Ureter (tissue), 1 donor: ENCODE data around the gene EFEMP1. TPM values are rescaled to one million over a fixed set of nuclear protein-coding genes. Genes with fewer than 3 reads are reported as not detected.
A peak's percentile ranks its signal among the peaks of the same experiment; 100 is the strongest.

ENCODE experiments used
- DNase-seq: peaks from one replicate; pipeline ENCODE4 v3.0.0-alpha.2; 2020; ENCODE audit warnings: low spot score
- total RNA-seq: library from RNA; stranded (reverse); gene quantifications from one replicate; pipeline ENCODE4 v1.2.4, GENCODE V29; 2023
- donor health status: DM: yes; HTN: yes; CAD: no.

The EFEMP1 gene
- 81.2 TPM for total RNA-seq

DNA sequence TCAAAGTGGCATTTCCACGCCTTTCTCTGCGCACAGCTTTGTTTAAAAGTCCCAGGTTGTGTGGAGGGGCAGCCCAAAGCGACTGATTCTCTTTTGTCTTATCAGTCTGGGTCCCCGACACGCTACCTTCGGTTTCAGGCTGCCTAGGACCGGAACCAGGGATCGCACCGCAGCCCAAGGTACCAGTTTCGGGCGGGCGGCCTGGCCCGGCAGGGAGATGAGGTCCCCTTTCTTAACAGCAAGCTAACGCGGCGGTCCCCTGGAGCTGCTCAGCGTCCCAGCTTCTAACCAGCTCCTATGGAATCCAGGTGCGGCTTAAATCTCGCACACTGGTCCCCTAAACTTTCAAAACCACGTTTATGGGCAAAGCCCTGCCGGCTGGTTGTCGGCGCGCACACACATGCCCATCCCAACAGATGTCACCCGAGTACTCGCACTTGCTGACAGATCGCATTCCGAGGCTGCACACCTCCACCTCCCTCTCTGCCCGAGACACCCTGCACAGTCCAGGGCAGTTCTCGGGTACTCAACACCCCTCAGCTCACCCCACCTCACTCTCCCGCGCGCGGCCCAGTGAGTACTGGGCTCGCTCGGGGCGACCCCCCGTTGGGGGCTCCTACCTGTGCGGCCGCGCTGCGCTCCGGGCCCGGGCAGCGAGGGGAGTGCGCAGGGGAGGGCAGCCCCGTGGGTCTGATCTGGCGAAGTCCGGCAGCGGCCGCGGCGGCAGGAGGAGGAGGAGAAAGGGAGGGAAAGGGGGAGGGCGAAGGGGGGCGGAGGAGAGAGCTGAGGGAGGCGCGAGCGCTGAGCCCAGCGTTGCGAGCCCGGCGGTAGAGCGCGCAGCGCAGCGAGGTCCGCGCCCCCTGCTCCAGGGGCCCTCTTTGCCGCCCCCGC is at the start of gene EFEMP1:
TSS of gene EFEMP1 (minus strand) at position 692 of the 891 bp plus-strand sequence. CDS start 1,342 bp downstream, outside the sequence.
- DNase-seq = peak; percentile 76

GRCh38 chr2:55970500-55970899 is 46.9 kb upstream of the EFEMP1 start:
- no peak for DNase-seq

DNA sequence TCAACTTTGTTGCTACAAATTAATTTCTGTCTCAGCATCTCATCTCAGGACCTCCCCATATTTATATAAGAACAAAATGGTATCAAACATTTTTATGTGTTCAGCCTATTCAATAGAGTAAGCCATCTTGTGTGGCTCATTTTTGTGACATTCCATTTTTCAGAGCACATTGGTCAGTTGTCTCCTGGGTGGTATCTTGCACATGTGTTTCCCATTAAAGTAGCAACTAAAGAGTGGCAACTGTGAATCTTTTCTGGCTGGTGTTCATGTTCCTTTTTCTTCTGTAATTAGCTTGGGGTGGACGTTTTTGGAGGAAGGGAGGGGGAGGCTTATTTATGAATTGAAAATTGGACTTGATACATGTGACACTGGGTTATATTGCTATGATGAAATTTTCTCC is 45.4 kb upstream of the EFEMP1 start:
- DNase-seq = no peak

DNA sequence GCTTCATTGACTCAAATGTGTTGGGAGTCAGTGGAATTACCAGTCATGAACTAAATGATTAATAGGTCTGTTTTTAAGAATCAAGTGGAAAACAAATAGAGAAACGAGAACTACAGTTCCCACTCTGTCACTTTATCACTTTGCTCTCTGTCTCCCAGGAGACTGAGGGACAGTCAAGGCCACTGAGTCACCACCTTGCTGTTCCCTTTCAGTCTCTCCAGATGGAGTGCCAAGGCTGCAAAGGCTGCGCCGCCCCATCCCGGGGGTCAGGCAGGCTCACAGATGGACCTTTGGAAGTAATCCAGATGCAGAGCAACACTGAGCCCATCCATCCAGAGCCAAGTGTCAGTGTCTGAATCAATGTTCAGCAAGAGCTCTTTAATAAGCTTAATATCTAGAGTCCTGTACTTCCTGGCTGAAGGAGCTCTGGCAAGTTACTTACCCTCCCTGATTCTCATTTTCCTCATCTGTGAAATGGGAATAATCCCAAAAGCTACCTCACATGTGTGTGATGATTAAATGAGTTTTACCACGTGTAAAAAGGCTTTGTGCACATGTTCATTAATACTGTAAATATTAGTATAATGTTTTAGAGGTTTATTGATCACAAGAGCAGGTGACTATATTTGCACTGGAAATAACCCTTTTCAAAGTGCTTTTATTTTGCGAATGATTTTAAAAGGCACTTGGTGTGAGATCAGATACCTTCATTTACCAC is 43.0 kb upstream of the EFEMP1 start:
- DNase-seq = no peak

GRCh38 chr2:55965966-55966365 is 42.4 kb upstream of the EFEMP1 start:
- DNase-seq = no peak

DNA sequence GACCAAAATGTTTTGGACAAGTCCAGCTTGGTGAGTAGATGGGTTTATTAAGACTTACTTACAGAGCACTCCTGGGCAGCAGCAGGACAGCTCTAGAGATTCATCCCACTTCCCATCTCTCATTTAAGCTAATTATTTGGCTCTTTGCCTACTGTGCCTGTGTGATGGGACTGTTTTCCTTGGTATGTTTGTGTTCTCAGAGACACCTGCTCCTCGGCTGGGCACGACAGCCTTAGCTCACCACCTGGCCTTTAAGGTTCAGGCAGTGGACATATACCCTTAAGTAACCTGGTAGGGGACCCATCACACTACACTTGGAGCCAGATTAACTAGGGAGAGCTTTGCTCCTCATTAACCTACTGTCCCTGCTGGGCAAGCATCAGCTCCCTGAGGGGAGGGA is 41.7 kb upstream of the EFEMP1 start:
- DNase-seq = no peak

DNA sequence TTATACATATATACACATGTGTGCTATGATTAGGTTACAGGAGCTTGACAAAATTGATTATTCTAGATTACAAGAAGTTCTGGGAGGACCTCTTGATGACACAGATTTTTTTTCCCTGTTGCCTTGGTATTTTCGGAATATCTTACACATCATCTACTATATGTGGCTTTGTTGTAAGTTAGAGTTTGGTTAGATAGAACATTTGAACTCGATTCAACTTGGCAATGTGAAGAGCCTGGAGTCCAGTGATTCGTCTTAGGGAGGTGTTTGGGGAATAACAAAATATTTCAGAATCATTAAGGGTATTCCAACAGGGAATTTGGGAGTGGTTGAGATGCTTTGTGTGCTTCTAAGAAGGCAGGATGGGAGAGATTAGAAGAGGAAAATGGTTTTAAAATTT is 39.3 kb upstream of the EFEMP1 start:
- no peak for DNase-seq

GRCh38 chr2:55961318-55961911 is 37.8 kb upstream of the EFEMP1 start:
- no peak for DNase-seq

DNA sequence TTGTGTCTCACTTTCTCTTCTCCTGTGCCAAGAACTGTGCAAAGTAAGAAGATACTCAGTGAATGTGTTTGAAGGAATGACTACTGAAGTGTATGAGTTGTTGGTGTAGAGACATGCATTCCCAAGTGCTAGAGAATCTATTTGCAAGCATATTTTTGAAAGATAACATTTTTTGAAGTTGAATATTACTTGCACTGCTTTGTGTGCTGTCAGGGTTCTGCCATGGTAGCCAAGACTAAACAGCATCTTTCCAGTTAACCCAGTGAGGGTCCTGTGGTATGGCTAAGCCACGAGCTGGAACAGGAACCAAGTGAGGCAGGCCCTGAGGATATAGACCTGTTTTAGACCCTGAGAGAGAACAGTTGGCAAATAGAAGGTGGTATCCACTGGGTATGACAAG is 35.2 kb upstream of the EFEMP1 start:
- DNase-seq = no peak

DNA sequence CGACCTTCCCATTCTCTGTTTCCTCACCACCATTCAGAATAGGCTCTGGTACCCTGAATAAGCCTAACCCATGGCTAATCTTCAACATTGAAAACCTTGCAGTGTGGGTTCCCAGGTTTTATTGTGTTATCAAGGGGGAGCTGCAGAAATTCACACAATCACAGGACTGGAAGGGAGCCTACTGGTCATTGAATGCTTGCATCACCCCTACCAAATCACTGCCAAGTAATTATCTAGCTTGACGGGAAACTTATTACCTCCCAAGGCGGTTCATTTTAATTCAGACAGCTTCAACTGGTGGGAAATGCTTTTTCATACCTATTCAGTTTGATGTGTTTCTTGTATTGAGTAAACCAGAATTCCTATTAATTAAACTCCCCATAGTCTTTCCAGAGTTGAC is 33.6 kb upstream of the EFEMP1 start:
- DNase-seq = no peak

DNA sequence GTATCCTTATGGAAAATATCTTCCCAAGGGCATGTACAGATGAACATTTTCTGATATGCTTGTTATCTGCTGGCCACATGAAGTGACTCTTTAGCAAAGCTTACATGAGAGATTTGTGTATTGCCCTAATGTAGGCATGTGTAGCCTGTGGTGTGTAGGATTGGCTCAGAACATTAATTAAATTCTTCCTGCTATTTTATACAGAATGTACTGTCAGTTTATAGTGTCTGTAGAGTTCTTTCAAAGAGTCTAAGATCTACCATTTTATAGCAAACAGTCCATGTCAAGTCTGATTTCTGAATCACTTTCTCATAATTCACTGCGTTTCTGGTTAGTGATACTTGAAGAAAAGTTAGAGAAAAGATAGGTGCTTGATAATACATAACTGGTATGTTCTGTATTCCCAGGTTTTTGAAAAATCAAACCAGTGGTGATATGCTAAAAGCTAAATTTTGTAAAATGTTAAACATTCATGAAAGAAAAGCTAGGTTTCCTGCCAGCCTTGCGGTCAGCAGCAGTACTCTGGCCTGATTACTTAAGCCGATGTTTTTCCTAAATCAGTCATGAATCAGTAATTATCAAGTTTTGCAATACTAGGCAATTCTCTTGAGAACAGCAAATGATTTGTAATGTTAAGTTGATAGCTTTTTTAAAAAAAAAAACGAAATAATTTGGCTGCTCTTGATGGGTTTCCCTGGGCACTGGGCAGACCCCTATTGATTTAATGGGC is 30.9 kb upstream of the EFEMP1 start:
- no peak for DNase-seq

DNA sequence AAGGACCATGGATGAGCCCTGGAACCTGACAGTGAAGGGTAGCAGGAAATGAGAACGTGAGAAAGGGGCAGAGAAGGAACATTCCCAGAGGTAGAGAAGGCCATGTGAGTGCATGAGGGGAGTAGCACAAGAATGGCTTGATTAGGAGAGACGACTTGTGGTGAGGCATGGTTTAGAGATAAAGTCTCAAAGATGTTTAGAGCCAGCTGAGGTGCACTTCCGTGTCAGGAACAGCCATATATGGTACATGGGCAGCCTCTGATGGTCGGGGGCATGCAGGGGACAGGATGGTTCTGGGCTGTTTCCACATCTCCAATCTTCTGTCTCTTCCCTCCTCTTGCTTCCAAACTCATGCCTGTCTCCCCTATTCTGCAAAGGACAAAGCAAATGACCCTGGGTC is 28.8 kb upstream of the EFEMP1 start:
- DNase-seq = no peak

GRCh38 chr2:55951533-55951932 is 28.0 kb upstream of the EFEMP1 start:
- no peak for DNase-seq

DNA sequence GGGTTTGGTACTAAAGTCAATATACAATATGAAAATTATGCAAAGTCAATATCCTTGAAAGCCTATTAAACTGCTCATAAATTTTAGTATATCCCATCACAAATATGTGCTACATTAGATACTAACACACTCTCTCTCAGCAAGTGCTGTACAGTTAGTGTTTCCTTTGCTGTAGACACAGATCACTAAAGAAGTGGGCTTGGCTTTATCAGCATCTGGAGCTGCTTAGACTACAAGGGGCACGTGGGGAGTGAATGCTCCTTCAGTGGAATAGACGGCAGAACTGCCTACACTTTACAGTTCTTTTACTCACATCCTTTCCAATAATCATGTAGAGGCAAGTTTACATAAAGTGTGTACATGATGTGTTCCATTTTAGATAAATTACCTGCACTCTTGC is 26.0 kb upstream of the EFEMP1 start:
- DNase-seq = no peak

DNA sequence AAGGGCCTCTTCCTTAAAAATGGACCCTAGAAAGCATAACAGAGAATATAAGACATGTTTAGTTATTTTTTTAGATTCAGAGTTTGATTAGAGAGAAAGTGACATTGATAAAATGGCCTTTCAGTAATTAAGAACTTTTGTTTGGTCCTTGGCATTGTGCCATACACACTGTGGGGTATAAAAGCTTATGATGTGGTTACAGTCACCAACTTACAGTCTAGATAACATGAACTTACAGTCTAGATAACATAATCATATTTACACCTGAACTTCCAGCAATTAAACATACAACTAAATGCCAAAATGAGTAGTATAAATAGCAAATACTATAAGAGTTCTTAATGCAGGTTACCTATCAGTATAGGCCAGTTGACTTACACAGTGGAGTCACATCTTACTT is 25.6 kb upstream of the EFEMP1 start:
- DNase-seq = no peak

GRCh38 chr2:55948176-55948923 is 24.8 kb upstream of the EFEMP1 start:
- DNase-seq = no peak

GRCh38 chr2:55947752-55948151 is 24.2 kb upstream of the EFEMP1 start:
- no peak for DNase-seq

- DNase-seq = no peak
These were observed 23.2 kb upstream of the EFEMP1 start for GRCh38 chr2:55946793-55947192.

DNA sequence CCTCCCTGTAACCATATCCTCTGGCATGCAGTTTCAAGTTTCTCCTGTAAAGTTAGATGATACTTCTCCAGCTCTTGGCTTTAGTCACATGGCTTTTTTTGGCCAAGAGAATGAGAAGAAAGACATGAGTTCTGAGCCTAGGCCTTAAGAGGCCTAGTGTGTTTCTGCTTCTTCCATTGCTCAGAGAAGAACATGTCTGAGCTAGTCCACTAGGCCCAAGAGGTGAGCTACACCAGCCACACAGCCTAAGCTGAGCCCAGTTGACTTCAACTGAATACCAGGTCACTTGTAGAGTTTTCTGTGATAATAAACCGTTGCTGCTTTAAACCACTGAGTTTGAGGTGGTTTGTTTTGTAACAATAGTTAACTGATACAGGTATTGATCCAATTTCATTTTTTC is 19.9 kb upstream of the EFEMP1 start:
- no peak for DNase-seq

DNA sequence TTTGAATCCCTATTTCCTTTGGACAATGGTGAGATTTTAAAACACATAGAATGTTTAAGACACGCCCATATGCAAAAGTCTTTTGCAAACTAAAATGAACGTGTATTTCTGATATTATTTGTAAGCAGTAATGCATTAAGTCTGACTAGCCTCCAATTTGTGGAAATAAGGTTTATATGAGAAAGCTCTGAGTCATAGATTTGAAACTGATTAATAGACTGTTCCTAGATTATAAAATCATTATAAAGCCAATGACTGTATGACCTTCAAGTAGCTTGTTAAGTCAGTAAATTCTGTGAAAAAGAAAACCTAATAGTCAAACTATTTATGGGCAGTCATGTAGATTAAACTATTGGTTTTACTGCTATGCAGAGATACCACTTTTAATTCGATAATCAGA is 12.8 kb upstream of the EFEMP1 start:
- no peak for DNase-seq

GRCh38 chr2:55934337-55934736 is 10.8 kb upstream of the EFEMP1 start:
- DNase-seq = no peak
